Fibroblast of pulmonary artery (primary cell): Measurements from ENCODE around the gene PCDHA5.
"Not testable (repeated sequence)": the region's sequence is repeated elsewhere in the genome, so short reads cannot be mapped to it uniquely, and the experiment has no call there.

ENCODE experiments used
- DNase-seq: peaks from one replicate; pipeline ENCODE4 v3.0.0-alpha.2; 2010; ENCODE audit warnings: low read depth
- H3K4me3 ChIP-seq: replicated peaks from 2 replicates; pipeline ENCODE4 v1.5.1; 2011; ENCODE audit warnings: low read depth, mild to moderate bottlenecking, control low read depth, low read length, moderate library complexity
- CTCF ChIP-seq: IDR thresholded peaks from 2 replicates; pipeline ENCODE4 v1.5.1; 2011; ENCODE audit warnings: mild to moderate bottlenecking, control low read depth, low read length, inconsistent platforms; ENCODE audit errors: missing control alignments

The PCDHA5 gene

DNA sequence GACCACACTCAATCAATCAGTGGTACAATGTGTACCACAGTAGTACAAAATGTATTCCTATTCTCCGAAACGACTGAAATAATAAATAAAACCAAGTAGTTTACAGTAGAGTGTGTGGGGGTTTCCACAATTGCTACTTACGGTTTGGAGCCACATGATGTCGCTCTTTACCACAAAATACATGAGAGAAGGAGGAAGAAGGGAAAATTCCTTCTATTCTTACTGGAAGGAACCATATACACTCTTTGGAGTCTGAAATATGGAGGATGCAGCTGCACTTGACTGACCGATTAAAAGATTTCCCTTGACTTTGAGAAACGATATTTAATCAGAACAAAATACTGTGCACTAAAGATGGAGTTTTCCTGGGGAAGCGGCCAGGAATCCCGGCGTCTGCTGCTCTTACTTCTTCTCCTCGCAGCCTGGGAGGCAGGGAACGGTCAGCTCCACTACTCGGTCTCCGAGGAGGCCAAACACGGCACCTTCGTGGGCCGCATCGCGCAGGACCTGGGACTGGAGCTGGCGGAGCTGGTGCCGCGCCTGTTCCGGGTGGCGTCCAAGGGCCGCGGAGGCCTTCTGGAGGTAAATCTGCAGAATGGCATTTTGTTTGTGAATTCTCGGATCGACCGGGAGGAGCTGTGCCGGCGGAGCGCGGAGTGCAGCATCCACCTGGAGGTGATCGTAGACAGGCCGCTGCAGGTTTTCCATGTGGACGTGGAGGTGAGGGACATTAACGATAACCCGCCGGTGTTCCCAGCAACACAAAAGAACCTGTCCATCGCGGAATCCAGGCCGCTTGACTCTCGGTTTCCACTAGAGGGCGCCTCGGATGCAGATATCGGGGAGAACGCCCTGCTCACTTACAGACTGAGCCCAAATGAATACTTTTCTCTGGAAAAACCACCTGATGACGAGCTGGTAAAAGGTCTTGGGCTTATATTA, 14.3 kb upstream of the PCDHA5 start, which contains the start of gene PCDHA4:
Gene PCDHA4, plus strand, starts transcription at position 235 of the 942 bp plus-strand sequence.
- TF ChIP-seq CTCF = peak; percentile 15
- peak within 1 kb of the TSS; percentile 28 for H3K4me3 ChIP-seq
- peak; percentile 6 for DNase-seq

GRCh38 chr5:140808241-140808888, 13.0 kb upstream of the PCDHA5 start:
- not testable (repeated sequence) for DNase-seq, H3K4me3 ChIP-seq

DNA sequence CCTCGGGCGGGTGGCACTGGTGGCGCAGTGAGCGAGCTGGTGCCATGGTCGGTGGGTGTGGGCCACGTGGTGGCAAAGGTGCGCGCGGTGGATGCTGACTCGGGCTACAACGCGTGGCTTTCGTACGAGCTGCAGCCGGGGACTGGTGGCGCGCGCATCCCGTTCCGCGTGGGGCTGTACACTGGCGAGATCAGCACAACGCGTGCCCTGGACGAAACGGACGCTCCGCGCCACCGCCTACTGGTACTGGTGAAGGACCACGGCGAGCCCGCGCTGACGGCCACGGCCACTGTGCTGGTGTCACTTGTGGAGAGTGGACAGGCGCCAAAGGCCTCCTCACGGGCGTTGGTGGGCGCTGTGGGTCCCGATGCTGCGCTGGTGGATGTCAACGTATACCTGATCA, 12.5 kb upstream of the PCDHA5 start:
- H3K4me3 ChIP-seq = no peak overlapping the region

DNA sequence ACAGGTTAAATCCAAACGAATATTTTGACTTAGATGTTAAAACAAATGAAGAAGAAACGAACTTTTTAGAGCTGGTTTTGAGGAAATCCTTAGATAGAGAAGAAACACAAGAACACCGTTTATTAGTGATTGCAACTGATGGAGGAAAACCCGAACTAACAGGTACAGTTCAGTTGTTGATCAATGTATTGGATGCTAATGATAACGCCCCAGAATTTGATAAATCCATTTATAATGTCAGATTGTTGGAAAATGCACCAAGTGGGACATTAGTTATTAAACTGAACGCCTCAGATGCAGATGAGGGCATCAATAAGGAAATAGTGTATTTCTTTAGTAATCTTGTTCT, 842 bp downstream of the PCDHA5 start:
- DNase-seq = no peak
- H3K4me3 ChIP-seq = no peak overlapping the region
- no peak for TF ChIP-seq CTCF

More for the DNA sequence above, 12.5 kb upstream of the PCDHA5 start:
- no peak for TF ChIP-seq CTCF
- no peak for DNase-seq

DNA sequence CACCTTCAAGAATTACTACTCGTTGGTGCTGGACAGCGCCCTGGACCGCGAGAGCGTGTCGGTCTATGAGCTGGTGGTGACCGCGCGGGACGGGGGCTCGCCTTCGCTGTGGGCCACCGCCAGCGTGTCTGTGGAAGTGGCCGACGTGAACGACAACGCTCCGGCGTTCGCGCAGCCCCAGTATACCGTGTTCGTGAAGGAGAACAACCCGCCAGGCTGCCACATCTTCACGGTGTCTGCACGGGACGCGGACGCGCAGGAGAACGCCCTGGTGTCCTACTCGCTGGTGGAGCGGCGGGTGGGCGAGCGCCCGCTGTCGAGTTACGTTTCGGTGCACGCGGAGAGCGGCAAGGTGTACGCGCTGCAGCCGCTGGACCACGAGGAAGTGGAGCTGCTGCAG, 1.6 kb downstream of the PCDHA5 start:
- not testable (repeated sequence) for H3K4me3 ChIP-seq, DNase-seq

- no peak for TF ChIP-seq CTCF
- DNase-seq = no peak
- no peak overlapping the region for H3K4me3 ChIP-seq
These were observed 2.1 kb downstream of the PCDHA5 start for GRCh38 chr5:140823475-140823874.

- peak within 1 kb of the TSS; percentile 12 for H3K4me3 ChIP-seq
- TF ChIP-seq CTCF = no peak
- peak; percentile 7 for DNase-seq
These were observed 6.4 kb downstream of the PCDHA5 start, which contains the start of gene PCDHA6 for GRCh38 chr5:140827704-140828361. Gene PCDHA6 (plus strand): TSS chr5:140827960. CDS start chr5:140828092, 132 bp downstream.
